ENCODE data around the gene CACNA1E.
"Not testable (repeated sequence)": the region's sequence is repeated elsewhere in the genome, so short reads cannot be mapped to it uniquely, and the experiment has no call there.

Gene CACNA1E

DNA sequence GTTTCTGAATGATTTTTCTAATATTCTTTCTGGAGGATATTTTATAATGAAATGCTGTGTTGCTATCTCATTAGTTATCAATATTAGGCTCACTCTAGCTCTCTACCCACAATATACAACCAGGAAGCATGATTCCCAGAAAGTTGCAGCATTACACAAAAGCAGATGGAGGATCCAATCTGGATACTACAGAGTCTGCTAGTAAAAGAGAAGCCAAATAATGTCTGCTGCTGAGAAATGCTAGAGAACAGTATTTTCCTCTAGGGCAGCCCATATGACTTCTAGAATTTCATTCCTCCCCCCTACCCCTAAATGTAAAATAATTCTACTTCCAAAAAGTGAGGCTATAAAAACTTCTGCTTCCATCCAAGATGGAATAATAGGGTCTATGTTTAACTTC lies 338.4 kb downstream of the CACNA1E start:
- peaks cover under 1% of the 10 kb centered on the region for H3K9me3 Mint-ChIP-seq

DNA sequence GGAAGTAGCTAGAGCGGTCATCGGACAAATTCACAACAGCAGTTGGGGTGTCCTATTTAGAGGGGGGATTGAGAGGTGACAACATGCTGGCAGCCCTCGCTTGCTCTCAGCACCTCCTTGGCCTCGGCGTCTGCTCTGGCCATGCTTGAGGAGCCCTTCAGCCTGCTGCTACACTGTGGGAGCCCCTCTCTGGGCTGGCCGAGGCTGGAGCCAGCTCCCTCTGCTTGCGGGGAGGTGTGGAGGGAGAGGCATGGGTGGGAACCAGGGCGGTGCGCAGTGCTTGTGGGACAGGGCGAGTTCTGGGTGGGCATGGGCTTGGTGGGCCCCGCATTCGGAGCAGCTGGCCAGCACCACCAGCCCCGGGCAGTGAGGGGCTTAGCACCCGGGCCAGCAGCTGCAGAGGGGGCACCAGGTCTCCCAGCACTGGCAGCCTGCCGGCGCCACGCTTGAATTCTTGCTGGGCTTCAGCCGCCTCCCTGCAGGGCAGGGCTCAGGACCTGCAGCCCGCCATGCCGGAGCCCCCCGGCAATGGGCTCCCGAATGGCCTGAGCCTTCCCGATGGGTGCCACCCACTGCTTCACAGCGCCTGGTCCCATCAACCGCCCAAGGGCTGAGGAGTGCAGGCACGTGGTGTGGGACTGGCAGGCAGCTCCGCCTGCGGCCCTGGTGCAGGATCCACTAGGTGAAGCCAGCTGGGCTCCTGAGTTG lies 349.0 kb downstream of the CACNA1E start:
- not testable (repeated sequence) for H3K27ac Mint-ChIP-seq; H3K4me1 Mint-ChIP-seq (ENCODE audit: low read depth); H3K36me3 Mint-ChIP-seq (ENCODE audit: low read depth); H3K27me3 Mint-ChIP-seq (ENCODE audit: low read depth); H3K4me3 Mint-ChIP-seq
- H3K9me3 Mint-ChIP-seq = peaks cover 12% of the 10 kb centered on the region

More for the DNA sequence above, 338.4 kb downstream of the CACNA1E start:
- H3K4me3 Mint-ChIP-seq = no peak overlapping the region
- no peaks in the 10 kb centered on the region for H3K4me1 Mint-ChIP-seq (ENCODE audit: low read depth)
- H3K27ac Mint-ChIP-seq = no peak overlapping the region
- H3K36me3 Mint-ChIP-seq (ENCODE audit: low read depth) = no peaks in the 10 kb centered on the region
- peaks cover 7% of the 10 kb centered on the region for H3K27me3 Mint-ChIP-seq (ENCODE audit: low read depth)

DNA sequence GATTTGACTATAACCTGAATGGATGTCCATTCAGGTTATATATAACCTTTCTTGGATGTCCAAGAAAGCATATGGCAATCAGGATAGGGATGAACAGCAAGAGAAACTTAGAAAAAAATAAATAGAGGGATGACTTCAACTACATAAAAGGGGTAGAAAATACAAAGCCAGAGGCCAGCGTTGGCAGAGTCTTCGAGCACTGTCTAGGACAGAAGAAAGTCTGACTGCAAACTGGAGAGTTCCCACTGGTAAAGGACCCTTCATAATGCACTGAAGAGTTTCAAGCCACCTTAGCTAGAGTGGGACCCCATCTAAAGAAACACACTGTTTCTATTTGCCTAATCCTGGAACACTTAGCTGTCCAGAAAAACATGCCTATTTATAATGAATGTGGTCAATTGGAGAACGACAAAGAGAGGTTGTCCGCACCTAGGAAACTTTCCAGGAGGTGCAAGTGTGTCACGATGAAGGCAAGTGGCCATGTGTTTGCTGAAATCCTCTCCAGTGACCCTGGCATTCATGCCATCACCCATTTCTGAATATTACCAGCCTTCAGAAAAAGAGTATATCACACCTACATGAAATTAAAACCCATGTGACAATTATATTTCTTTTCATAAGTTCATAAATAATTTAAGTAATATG lies 362.8 kb downstream of the CACNA1E start:
- no peaks in the 10 kb centered on the region for H3K4me1 Mint-ChIP-seq (ENCODE audit: low read depth)
- H3K27ac Mint-ChIP-seq = no peak overlapping the region
- no peak overlapping the region for H3K4me3 Mint-ChIP-seq
- H3K36me3 Mint-ChIP-seq (ENCODE audit: low read depth) = no peaks in the 10 kb centered on the region
- no peaks in the 10 kb centered on the region for H3K9me3 Mint-ChIP-seq
- H3K27me3 Mint-ChIP-seq (ENCODE audit: low read depth) = no peaks in the 10 kb centered on the region

DNA sequence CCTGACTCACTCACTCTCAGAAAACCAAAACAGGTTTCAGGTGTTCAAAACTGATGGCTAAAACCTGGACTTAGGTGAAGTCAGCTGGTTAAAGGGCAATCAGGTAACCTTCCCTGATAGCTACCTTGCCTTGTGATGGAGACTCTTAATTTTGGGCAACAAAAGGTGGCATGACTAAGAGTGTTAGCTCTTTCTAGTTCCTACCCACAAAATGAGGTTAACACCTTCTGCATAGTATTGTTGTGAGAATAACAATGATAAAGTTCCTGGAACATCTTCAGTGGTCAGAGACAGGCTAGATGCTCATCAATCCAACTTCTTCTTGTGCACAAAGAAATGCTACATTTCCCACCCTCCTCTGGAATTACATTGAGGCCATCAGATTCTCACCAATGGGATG lies 363.4 kb downstream of the CACNA1E start:
- H3K27ac Mint-ChIP-seq = no peak overlapping the region
- H3K4me3 Mint-ChIP-seq = no peak overlapping the region
- H3K4me1 Mint-ChIP-seq (ENCODE audit: low read depth) = no peaks in the 10 kb centered on the region
- no peaks in the 10 kb centered on the region for H3K9me3 Mint-ChIP-seq
- no peaks in the 10 kb centered on the region for H3K36me3 Mint-ChIP-seq (ENCODE audit: low read depth)
- no peaks in the 10 kb centered on the region for H3K27me3 Mint-ChIP-seq (ENCODE audit: low read depth)

DNA sequence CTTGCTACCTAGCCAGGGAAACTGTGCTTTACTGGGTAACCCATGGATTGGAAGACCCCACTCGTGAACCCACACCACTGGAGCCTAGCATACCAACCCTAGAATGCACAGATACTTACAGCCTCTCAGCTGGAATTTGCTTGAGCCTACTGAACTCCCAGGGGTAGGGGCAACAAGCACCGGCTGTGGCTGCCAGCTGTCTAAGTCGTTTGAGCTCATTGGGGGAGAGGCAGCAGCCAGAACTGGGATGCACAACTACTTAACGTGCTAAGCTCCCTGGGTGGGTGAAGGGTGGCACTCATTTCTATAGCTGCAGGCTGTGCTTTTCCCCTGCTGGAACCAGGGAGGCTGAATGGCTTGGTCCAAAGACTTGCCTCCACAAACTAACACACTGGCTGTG lies 365.8 kb downstream of the CACNA1E start:
- Mint-ChIP-seq H3K27me3 (ENCODE audit: low read depth) (no peaks in the 10 kb centered on the region), H3K27ac (no peak overlapping the region), H3K4me1 (ENCODE audit: low read depth) (no peaks in the 10 kb centered on the region), H3K36me3 (ENCODE audit: low read depth) (no peaks in the 10 kb centered on the region), H3K9me3 (no peaks in the 10 kb centered on the region), H3K4me3 (no peak overlapping the region)

DNA sequence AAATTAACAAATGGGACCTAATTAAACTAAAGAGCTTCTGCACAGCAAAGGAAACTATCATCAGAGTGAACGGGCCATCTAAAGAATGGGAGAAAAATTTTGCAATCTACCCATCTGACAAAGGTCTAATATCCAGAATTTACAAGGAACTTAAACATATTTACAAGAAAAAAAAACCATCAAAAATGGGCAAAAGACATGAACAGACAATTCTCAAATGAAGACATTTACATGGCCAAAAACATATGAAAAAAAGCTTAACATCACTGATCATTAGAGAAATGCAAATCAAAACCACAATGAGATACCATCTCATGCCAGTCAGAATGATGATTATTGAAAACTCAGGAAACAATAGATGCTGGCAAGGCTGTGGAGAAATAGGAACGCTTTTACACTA lies 370.9 kb downstream of the CACNA1E start:
- H3K27me3 Mint-ChIP-seq (ENCODE audit: low read depth); H3K36me3 Mint-ChIP-seq (ENCODE audit: low read depth); H3K4me3 Mint-ChIP-seq; H3K27ac Mint-ChIP-seq; H3K4me1 Mint-ChIP-seq (ENCODE audit: low read depth); H3K9me3 Mint-ChIP-seq: not testable (repeated sequence)

DNA sequence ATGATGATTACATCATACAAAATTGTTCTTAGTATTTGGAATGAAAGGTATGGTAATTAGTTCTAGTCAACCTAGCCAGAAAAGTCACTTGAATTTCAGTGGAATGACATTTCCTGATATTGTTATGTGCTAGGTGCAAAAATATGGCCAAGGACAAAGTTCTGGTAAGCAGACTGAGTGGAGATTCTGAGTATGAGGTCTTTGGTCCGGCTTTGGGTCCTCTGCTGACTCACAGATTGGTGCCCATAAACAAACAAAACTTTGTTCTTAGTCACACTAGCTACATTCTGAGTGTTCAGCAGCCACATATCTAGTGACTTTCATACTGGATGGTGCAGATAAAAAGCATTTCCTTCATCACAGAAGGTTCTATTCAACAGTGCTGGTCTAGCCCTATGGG lies 372.1 kb downstream of the CACNA1E start:
- Mint-ChIP-seq H3K4me3 (no peak overlapping the region), H3K27ac (no peak overlapping the region), H3K4me1 (ENCODE audit: low read depth) (no peaks in the 10 kb centered on the region)

More for the DNA sequence above, 372.1 kb downstream of the CACNA1E start:
- Mint-ChIP-seq H3K36me3 (ENCODE audit: low read depth) (no peaks in the 10 kb centered on the region), H3K27me3 (ENCODE audit: low read depth) (no peaks in the 10 kb centered on the region), H3K9me3 (no peaks in the 10 kb centered on the region)

Data from T-helper 1 cell treated with Interleukin-12 subunit alpha and Interleukin-12 subunit beta and Interleukin-4 antibody, amounts not matched to agents 30 μg/mL and 1 μg/mL, for 36 hours (primary cell).